GM18951 (cell line): ENCODE data around the gene FKBP9.
A peak's percentile ranks its signal among the peaks of the same experiment; 100 is the strongest.
"Not testable (repeated sequence)": the region's sequence is repeated elsewhere in the genome, so short reads cannot be mapped to it uniquely, and the experiment has no call there.

Experiments
- POLR2A ChIP-seq: IDR thresholded peaks from 4 replicates; pipeline ENCODE4 v1.6.1; 2011; ENCODE audit warnings: mild to moderate bottlenecking; ENCODE audit not compliant: insufficient read length, insufficient read depth; ENCODE audit errors: extremely low read depth
- in situ Hi-C: fragments of 300-500 bp; cut with MboI; formaldehyde crosslinking; loops from one replicate; pipeline ENCODE4 v1.12.0; 2022; ENCODE audit warnings: low sequenced_read_pairs, mixed read lengths, inconsistent platforms; ENCODE audit not compliant: unreplicated experiment

The FKBP9 gene

DNA sequence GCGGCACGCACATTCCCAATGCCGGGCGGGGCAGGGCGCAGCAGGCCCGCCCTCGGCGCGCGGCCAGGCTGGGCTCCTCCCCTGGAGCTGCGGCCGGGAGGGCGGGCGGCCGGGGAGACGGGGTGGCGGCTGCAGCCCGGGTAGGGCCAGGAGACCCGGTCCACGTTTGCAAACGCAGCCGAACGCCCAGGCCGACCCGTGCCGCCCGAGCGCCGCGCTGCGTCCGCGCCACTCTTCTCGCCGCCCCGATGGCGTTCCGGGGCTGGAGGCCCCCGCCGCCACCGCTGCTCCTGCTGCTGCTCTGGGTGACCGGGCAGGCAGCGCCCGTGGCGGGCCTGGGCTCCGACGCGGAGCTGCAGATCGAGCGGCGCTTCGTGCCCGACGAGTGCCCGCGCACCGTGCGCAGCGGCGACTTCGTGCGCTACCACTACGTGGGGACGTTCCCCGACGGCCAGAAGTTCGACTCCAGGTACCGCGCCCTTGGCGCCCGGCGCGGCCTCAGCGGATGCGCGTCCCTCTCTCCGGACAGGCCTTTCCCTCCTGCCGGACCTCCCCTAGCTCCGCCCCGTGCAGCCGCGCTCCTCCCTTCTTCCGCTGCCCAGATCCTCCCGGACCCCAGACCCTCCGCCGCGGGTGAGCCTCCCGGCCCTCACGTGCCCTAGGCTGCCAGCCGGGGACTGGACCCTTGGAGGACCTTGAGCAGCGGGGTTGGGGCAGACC lies at the start of gene FKBP9:
Gene FKBP9 (plus strand): TSS at position 115 of the 720 bp plus-strand sequence. CDS start 134 bp downstream, at position 249.
- TF ChIP-seq POLR2A = peak; percentile 52
- in situ Hi-C loops = no loop called here

GRCh38 chr7:32910195-32910594 lies 47.0 kb upstream of the FKBP9 start:
- in situ Hi-C loops = no loop called here
- no peak for TF ChIP-seq POLR2A

DNA sequence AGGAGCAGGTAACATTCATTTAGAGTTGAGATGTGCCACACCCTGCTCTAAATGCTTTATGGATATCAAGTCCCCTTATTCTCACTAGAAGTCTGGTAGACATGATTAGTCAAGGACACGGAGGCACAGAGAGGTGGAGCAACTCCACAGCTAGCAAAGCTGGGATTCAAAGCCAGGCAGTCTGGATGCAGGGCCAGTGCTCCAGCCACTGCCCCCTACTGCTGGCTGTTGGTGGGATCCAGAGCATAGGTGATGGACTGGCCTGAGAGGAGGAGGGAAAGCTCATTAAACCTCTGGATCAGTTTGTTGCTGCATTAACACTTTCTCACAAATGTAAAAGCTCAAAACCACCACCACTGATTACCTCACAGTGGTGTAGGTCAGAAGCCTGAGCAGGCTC lies 43.1 kb upstream of the FKBP9 start:
- no peak for TF ChIP-seq POLR2A
- in situ Hi-C loops = no loop called here

- in situ Hi-C loops = no loop called here
- TF ChIP-seq POLR2A = no peak
Observed at GRCh38 chr7:32915041-32915536, 42.2 kb upstream of the FKBP9 start.

DNA sequence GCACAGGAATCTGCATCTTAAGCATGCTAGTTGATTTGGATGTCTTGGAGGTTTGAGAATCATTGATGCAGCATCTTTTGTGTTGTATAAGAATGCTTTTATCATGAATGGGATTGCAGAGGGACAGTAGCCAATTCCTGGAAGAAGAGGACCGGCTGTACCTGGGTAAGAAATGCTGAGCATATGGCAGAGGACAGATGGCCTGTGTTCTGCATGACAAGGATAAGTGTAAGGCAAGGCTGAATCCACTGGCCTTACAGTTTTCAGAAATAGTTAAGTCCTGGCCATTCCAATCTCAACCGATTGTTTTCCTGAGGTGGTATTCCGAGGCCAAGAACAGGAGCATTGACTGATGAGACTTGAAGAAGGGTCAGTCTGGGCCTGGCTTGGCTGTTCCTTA lies 41.2 kb upstream of the FKBP9 start:
- in situ Hi-C loops = no loop called here
- TF ChIP-seq POLR2A = no peak

DNA sequence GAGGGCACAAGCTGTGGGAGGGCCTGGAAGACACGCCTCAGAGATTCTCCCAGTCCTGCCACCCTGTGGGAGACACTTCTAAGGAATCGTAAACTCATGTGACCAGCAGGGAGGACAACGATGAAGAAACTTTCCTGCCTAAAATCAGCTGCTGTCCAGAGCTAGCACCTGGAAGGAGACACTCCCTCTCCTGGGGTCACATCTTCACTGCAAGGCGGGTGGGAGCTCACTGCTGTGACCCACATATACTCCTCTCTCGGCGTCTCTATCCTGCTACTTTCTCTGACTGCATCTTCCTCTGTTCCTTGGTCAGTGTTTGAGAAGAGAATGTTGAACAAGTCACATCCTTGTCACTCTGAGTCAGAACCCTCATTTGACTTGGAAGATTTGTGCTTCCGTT lies 40.2 kb upstream of the FKBP9 start:
- in situ Hi-C loops = not testable (repeated sequence)

GRCh38 chr7:32921896-32922295 lies 35.3 kb upstream of the FKBP9 start:
- in situ Hi-C loops = no loop called here
- TF ChIP-seq POLR2A = no peak

GRCh38 chr7:32928785-32929298 lies 28.4 kb upstream of the FKBP9 start:
- in situ Hi-C loops = no loop called here
- no peak for TF ChIP-seq POLR2A

GRCh38 chr7:32929430-32930143 lies 27.7 kb upstream of the FKBP9 start:
- TF ChIP-seq POLR2A = no peak
- in situ Hi-C loops = no loop called here

DNA sequence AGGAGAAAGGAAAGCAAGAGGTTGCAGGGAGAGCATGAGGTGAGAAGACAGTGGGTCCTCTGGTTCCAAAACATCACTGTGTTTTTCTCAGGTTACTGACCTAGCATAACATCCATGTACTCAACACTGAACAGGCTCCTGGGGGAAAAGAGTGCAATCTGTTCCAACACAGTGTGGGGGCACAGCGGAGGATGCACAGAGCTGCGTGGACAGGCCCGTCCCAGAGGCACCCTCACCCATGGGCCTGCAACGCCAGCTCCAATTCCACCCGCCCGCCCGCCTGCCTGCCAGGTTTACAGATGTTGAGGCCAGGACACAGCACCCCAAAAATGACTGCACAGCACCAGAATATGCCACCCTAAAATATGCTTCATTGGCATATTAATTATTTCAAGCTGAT lies 26.9 kb upstream of the FKBP9 start:
- no peak for TF ChIP-seq POLR2A
- in situ Hi-C loops = no loop called here

DNA sequence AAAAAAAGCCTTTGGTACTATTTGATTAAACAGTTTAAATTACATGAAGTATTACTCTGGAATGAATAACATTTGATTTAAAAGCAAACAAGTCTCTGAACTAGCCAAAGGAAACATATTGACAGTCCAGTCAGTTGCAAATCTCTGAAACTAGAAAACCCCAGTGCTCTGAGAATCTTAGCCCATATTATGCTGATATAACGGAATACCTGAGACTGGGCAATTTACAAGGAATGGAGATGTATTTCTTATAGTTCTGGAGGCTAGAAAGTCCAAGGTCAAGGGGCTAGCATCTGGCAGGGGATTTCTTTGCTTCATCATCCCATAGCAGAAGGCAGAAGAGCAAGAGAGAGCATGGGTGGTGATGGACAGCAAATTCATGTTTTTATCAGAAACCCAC lies 21.7 kb upstream of the FKBP9 start:
- in situ Hi-C loops = no loop called here

GRCh38 chr7:32936689-32937088 lies 20.6 kb upstream of the FKBP9 start:
- in situ Hi-C loops = no loop called here
- no peak for TF ChIP-seq POLR2A

More for the DNA sequence above, 21.7 kb upstream of the FKBP9 start:
- TF ChIP-seq POLR2A = no peak

DNA sequence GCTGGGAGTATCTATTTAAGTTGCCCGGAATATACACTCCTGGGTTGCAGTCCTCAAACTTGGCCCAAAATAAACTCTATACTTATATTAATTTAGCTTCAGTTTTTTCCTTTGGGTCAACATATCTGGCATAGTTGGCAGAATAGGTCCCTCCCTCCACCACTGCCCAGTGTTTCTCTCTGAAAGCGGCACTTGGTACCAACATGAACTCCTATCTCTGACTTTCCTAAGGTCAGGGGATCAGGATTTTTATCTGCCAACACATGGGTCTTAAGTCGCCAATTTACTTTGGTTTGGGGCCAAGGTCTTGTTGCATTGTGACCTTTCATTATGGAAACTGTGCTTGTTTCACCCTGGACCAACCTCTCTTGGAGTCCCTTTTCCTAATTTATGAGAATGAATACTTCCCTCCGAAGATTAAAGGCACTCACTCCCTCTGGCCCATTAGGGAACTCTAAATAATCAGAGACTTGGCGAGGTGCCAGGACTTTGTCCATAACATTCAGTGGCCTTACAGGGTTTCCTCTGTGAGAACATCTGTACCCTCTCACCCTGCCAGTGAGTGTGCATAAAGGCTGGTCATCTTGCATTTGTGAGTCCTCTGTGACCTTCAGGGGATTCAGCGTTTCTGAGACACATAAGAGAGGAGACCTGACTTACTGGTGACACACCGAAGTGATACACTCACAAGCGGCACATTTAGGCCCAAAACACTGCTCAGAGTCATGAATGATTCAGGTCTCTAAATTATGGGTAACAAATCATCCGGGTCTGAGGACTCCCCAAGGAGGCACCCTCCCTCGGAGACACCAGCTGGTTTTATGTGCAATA lies 19.7 kb upstream of the FKBP9 start:
- in situ Hi-C loops = no loop called here
- TF ChIP-seq POLR2A = no peak
